OCI-LY7 (cell line): Measurements from ENCODE around the gene RPE65. TPM values are rescaled to one million over a fixed set of nuclear protein-coding genes. Genes with fewer than 3 reads are reported as not detected.

Experiments
- BruUV-seq: library from RNA; stranded (reverse); fragments of 400-500 nt; replicated peaks from 2 replicates; lab custom pipeline; 2021; lab: Mats Ljungman, UMichigan
- CTCF ChIA-PET: fragments of 300-600 bp; sonication (Branson Sonifier 250); formaldehyde crosslinking; loops from one replicate; lab custom pipeline; 2022; ENCODE audit warnings: antibody characterized with exemption; ENCODE audit not compliant: unreplicated experiment; lab: Charles Lee
- POLR2A ChIA-PET: fragments of 300-600 bp; sonication (Branson Sonifier 250); formaldehyde crosslinking; loops from one replicate; lab custom pipeline; 2022; ENCODE audit warnings: antibody characterized with exemption; lab: Charles Lee
- DNase-seq: peaks from one replicate; pipeline ENCODE4 v3.0.0-alpha.2; 2015; ENCODE audit warnings: low spot score
- H2AFZ ChIP-seq: fragments of 200-600 bp; sonication (generic), shearing (Covaris generic); 2 replicates; pipeline ENCODE4 v1.6.1; 2014; ENCODE audit warnings: mild to moderate bottlenecking, antibody characterized with exemption, low read length, moderate library complexity
- H3K27ac ChIP-seq: fragments of 200-600 bp; sonication (generic); 2 replicates; pipeline ENCODE4 v1.5.1; 2014; ENCODE audit warnings: mixed run types, low read depth, mild to moderate bottlenecking, moderate library complexity, low read length, inconsistent platforms; ENCODE audit not compliant: poor library complexity, severe bottlenecking
- H3K36me3 ChIP-seq: fragments of 200-600 bp; sonication (generic); 2 replicates; pipeline ENCODE4 v1.6.1; 2014; ENCODE audit warnings: mild to moderate bottlenecking, antibody characterized with exemption, low read length, moderate library complexity, mixed read lengths; ENCODE audit not compliant: insufficient read depth
- H3K4me1 ChIP-seq: fragments of 200-600 bp; sonication (generic); 2 replicates; pipeline ENCODE4 v1.5.1; 2014; ENCODE audit warnings: mild to moderate bottlenecking, low read length; ENCODE audit not compliant: insufficient read depth, poor library complexity, severe bottlenecking
- H3K4me2 ChIP-seq: fragments of 200-600 bp; sonication (generic); 2 replicates; pipeline ENCODE4 v1.6.1; 2014; ENCODE audit warnings: mild to moderate bottlenecking, low read length
- H3K4me3 ChIP-seq: fragments of 200-600 bp; sonication (generic); 2 replicates; pipeline ENCODE4 v1.5.1; 2014; ENCODE audit warnings: mild to moderate bottlenecking, low read depth, low read length; ENCODE audit not compliant: poor library complexity, severe bottlenecking
- H3K79me2 ChIP-seq: fragments of 200-600 bp; sonication (generic); 2 replicates; pipeline ENCODE4 v1.6.1; 2016; ENCODE audit warnings: low read depth, mild to moderate bottlenecking, low read length, moderate library complexity, mixed read lengths; ENCODE audit not compliant: insufficient read depth
- H3K9me2 ChIP-seq: fragments of 200-600 bp; sonication (generic); 2 replicates; pipeline ENCODE4 v1.6.1; 2016; ENCODE audit warnings: mild to moderate bottlenecking, low read length, mixed read lengths; ENCODE audit not compliant: insufficient read depth
- H3K9me3 ChIP-seq: fragments of 200-600 bp; sonication (generic); 2 replicates; pipeline ENCODE4 v1.6.1; 2014; ENCODE audit warnings: mild to moderate bottlenecking, mixed run types, low read length, mixed read lengths
- H4K20me1 ChIP-seq: fragments of 200-600 bp; sonication (generic); 2 replicates; pipeline ENCODE4 v1.6.1; 2014; ENCODE audit warnings: mild to moderate bottlenecking, antibody characterized with exemption, low read length, moderate library complexity, mixed read lengths; ENCODE audit not compliant: insufficient read depth
- EZH2phosphoT487 ChIP-seq: fragments of 200-600 bp; sonication (generic); IDR thresholded peaks from 2 replicates; pipeline ENCODE4 v1.6.1; 2018; ENCODE audit warnings: low read depth, borderline replicate concordance, mild to moderate bottlenecking, mixed run types, antibody characterized with exemption, low read length, moderate library complexity, mixed read lengths
- intact Hi-C: fragments of 100-400 bp; cut with micrococcal nuclease; formaldehyde crosslinking; loops from one replicate; pipeline ENCODE4 v1.10.0; 2022; ENCODE audit not compliant: unreplicated experiment
- total RNA-seq, 2 experiments: library from RNA; depleted of rRNA in 1 of 2; stranded (reverse); fragments of >200 nt in 1 of 2; shearing (Covaris generic) in 1 of 2; gene quantifications; 2 replicates each; pipeline ENCODE4 v1.2.3, GENCODE V29; 2014 to 2022
- TF ChIP-seq, protein P1 (sequence below): fragments of 200-600 bp; sonication (generic); conservative IDR thresholded peaks from 2 replicates; pipeline ENCODE4 v1.5.1; 2014; ENCODE audit warnings: mild to moderate bottlenecking, antibody characterized with exemption, low read length, moderate library complexity, mixed read lengths

RPE65 gene
- total RNA-seq, 2 experiments from 2014 or later, result not detected

GRCh38 chr1:68384872-68385411, 64.8 kb downstream of the RPE65 start:
- TF ChIP-seq EZH2phosphoT487, result no peak
- TF ChIP-seq, protein P1, sequence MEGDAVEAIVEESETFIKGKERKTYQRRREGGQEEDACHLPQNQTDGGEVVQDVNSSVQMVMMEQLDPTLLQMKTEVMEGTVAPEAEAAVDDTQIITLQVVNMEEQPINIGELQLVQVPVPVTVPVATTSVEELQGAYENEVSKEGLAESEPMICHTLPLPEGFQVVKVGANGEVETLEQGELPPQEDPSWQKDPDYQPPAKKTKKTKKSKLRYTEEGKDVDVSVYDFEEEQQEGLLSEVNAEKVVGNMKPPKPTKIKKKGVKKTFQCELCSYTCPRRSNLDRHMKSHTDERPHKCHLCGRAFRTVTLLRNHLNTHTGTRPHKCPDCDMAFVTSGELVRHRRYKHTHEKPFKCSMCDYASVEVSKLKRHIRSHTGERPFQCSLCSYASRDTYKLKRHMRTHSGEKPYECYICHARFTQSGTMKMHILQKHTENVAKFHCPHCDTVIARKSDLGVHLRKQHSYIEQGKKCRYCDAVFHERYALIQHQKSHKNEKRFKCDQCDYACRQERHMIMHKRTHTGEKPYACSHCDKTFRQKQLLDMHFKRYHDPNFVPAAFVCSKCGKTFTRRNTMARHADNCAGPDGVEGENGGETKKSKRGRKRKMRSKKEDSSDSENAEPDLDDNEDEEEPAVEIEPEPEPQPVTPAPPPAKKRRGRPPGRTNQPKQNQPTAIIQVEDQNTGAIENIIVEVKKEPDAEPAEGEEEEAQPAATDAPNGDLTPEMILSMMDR, result no peak
- Histone ChIP-seq H3K4me1 (no peaks in the 10 kb centered on the region), H3K4me3 (no peak overlapping the region), H4K20me1 (no peaks in the 10 kb centered on the region), H3K36me3 (no peaks in the 10 kb centered on the region), H3K79me2 (no peaks in the 10 kb centered on the region), H3K27ac (no peak overlapping the region), H3K9me3 (no peaks in the 10 kb centered on the region), H3K4me2 (no peak overlapping the region), H2AFZ (no peak overlapping the region), H3K9me2 (no peaks in the 10 kb centered on the region)
- intact Hi-C loops, result no loop called here
- ChIA-PET POLR2A (interaction anchor here (0.7 kb wide), 1 partner anchor 670 kb away, joined by 3 read pairs; no protein-coding TSS in a partner anchor), CTCF (no interaction called here)
- no peak for DNase-seq
- no TSS peak for BruUV-seq

GRCh38 chr1:68384321-68384813, 65.4 kb downstream of the RPE65 start:
- H3K27ac ChIP-seq, result no peak overlapping the region
- no peaks in the 10 kb centered on the region for H3K36me3 ChIP-seq
- intact Hi-C loops, result no loop called here
- H3K79me2 ChIP-seq, result no peaks in the 10 kb centered on the region
- ChIA-PET CTCF (no interaction called here), POLR2A (no interaction called here)
- H3K4me3 ChIP-seq, result no peak overlapping the region
- H3K9me3 ChIP-seq, result no peaks in the 10 kb centered on the region
- no TSS peak for BruUV-seq
- H3K9me2 ChIP-seq, result no peaks in the 10 kb centered on the region
- no peak for DNase-seq
- H3K4me1 ChIP-seq, result no peaks in the 10 kb centered on the region
- H4K20me1 ChIP-seq, result no peaks in the 10 kb centered on the region
- H2AFZ ChIP-seq, result no peak overlapping the region
- H3K4me2 ChIP-seq, result no peak overlapping the region
- no peak for TF ChIP-seq EZH2phosphoT487
- TF ChIP-seq, protein P1, result no peak

DNA sequence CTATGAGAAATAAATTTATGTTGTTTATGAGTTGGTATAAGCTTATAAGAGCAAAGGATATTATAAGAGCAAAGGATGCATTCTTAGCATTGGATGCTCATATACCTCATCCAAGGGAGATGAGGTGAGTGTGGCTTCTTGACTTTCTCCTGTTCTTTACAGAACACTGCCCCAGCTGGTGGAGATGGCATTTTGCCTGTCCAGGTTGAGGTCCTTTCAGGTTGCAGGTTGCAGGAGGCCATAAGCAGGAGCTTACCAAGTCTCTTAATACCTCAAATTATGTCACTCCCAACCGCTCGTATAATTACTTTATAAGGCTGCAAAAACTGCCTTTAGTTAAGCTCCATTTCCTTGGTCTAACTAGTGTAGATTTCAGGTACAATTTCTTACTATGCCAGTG, 66.7 kb downstream of the RPE65 start:
- no peaks in the 10 kb centered on the region for H3K36me3 ChIP-seq
- no peak for TF ChIP-seq EZH2phosphoT487
- TF ChIP-seq, protein P1, result no peak
- H3K4me2 ChIP-seq, result no peak overlapping the region
- no peaks in the 10 kb centered on the region for H4K20me1 ChIP-seq
- H3K27ac ChIP-seq, result no peak overlapping the region
- intact Hi-C loops, result no loop called here
- ChIA-PET POLR2A (interaction anchor here (0.7 to 1.0 kb wide), 2 partner anchors 25 to 54 kb away, joined by 3 to 4 read pairs; no protein-coding TSS in a partner anchor), CTCF (interaction anchor here (1.0 kb wide), 1 partner anchor 17 kb away, joined by 4 read pairs; no protein-coding TSS in a partner anchor)
- no peak overlapping the region for H3K4me3 ChIP-seq
- DNase-seq, result no peak
- no peaks in the 10 kb centered on the region for H3K79me2 ChIP-seq
- H3K9me3 ChIP-seq, result no peaks in the 10 kb centered on the region
- no peaks in the 10 kb centered on the region for H3K4me1 ChIP-seq
- no peaks in the 10 kb centered on the region for H3K9me2 ChIP-seq
- BruUV-seq, result no TSS peak
- H2AFZ ChIP-seq, result no peak overlapping the region
